ENCODE measurements around the gene STIM1.

STIM1 gene

GRCh38 chr11:3855808-3856491, 486 bp downstream of the STIM1 start:
- peak; percentile 17 to 74 (median 33) for DNase-seq

- no peak for DNase-seq
Observed at GRCh38 chr11:3856856-3857553, 1.5 kb downstream of the STIM1 start.

- DNase-seq = no peak
Observed at GRCh38 chr11:3857628-3858027, 2.2 kb downstream of the STIM1 start.

- DNase-seq = peak in 2 of 5 experiments; percentile 25 to 55
Observed at GRCh38 chr11:3859373-3859881, 4.0 kb downstream of the STIM1 start.

- peak in 1 of 5 experiments; percentile 16 for DNase-seq
Observed at GRCh38 chr11:3860375-3860774, 4.9 kb downstream of the STIM1 start.

GRCh38 chr11:3860898-3861393, 5.5 kb downstream of the STIM1 start:
- peak in 2 of 5 experiments; percentile 25 to 71 for DNase-seq

- peak in 1 of 5 experiments; percentile 66 for DNase-seq
Observed at GRCh38 chr11:3861683-3862082, 6.2 kb downstream of the STIM1 start.

- DNase-seq = peak in 1 of 5 experiments; percentile 50
Observed at GRCh38 chr11:3865388-3866193, 10.1 kb downstream of the STIM1 start.

- DNase-seq = peak in 1 of 5 experiments; percentile 53
Observed at GRCh38 chr11:3866206-3866605, 10.7 kb downstream of the STIM1 start.

- no peak for DNase-seq
Observed at GRCh38 chr11:3866836-3867208, 11.4 kb downstream of the STIM1 start.

GRCh38 chr11:3867209-3868091, 12.0 kb downstream of the STIM1 start:
- peak in 1 of 5 experiments; percentile 63 for DNase-seq

GRCh38 chr11:3873712-3874349, 18.4 kb downstream of the STIM1 start:
- no peak for DNase-seq

GRCh38 chr11:3876613-3877012, 21.1 kb downstream of the STIM1 start:
- no peak for DNase-seq

- DNase-seq = no peak
Observed at GRCh38 chr11:3877364-3878257, 22.1 kb downstream of the STIM1 start.

GRCh38 chr11:3878258-3878584, 22.8 kb downstream of the STIM1 start:
- DNase-seq = no peak

GRCh38 chr11:3879216-3879966, 23.9 kb downstream of the STIM1 start:
- DNase-seq = peak in 1 of 5 experiments; percentile 68

GRCh38 chr11:3879967-3880542, 24.6 kb downstream of the STIM1 start:
- no peak for DNase-seq

GRCh38 chr11:3880724-3881123, 25.3 kb downstream of the STIM1 start:
- DNase-seq = no peak

GRCh38 chr11:3882655-3883054, 27.2 kb downstream of the STIM1 start:
- DNase-seq = peak in 1 of 5 experiments; percentile 64
